HG03039 (cell line): Measurements from ENCODE around the gene ARHGAP36.

Experiments
- ATAC-seq: cut with Tn5 transposase; IDR thresholded peaks from one replicate; pipeline ENCODE4 v1.9.1; 2021; ENCODE audit warnings: mild to moderate bottlenecking, moderate library complexity; ENCODE audit not compliant: unreplicated experiment

ARHGAP36 gene

GRCh38 chrX:131058136-131058868, at the start of gene ARHGAP36:
ARHGAP36 (plus strand) TSS chrX:131058346; CDS start chrX:131081666, 23,320 bp downstream.
- no peak for ATAC-seq

GRCh38 chrX:131010186-131010585, 48.0 kb upstream of the ARHGAP36 start:
- ATAC-seq, result no peak

- ATAC-seq, result no peak
Observed at GRCh38 chrX:131025336-131025735, 32.8 kb upstream of the ARHGAP36 start.

GRCh38 chrX:131032354-131033230, 25.6 kb upstream of the ARHGAP36 start:
- ATAC-seq, result no peak

- ATAC-seq, result no peak
Observed at GRCh38 chrX:131034063-131034462, 24.1 kb upstream of the ARHGAP36 start.

GRCh38 chrX:131040781-131041180, 17.4 kb upstream of the ARHGAP36 start:
- ATAC-seq, result no peak

- ATAC-seq, result no peak
Observed at GRCh38 chrX:131041667-131042066, 16.5 kb upstream of the ARHGAP36 start.

GRCh38 chrX:131045726-131046125, 12.4 kb upstream of the ARHGAP36 start:
- ATAC-seq, result no peak

- no peak for ATAC-seq
Observed at GRCh38 chrX:131046596-131046995, 11.6 kb upstream of the ARHGAP36 start.

- ATAC-seq, result no peak
Observed at GRCh38 chrX:131047180-131047579, 11.0 kb upstream of the ARHGAP36 start.

GRCh38 chrX:131053076-131053475, 5.1 kb upstream of the ARHGAP36 start:
- ATAC-seq, result no peak

GRCh38 chrX:131054906-131055305, 3.2 kb upstream of the ARHGAP36 start:
- no peak for ATAC-seq

GRCh38 chrX:131057706-131058105, 440 bp upstream of the ARHGAP36 start:
- no peak for ATAC-seq

- no peak for ATAC-seq
Observed at GRCh38 chrX:131059246-131059645, 1.1 kb downstream of the ARHGAP36 start.

- ATAC-seq, result no peak
Observed at GRCh38 chrX:131060147-131060546, 2.0 kb downstream of the ARHGAP36 start.

GRCh38 chrX:131061306-131061705, 3.2 kb downstream of the ARHGAP36 start:
- no peak for ATAC-seq

- no peak for ATAC-seq
Observed at GRCh38 chrX:131063613-131064012, 5.5 kb downstream of the ARHGAP36 start.

GRCh38 chrX:131066237-131066636, 8.1 kb downstream of the ARHGAP36 start:
- ATAC-seq, result no peak

- no peak for ATAC-seq
Observed at GRCh38 chrX:131067216-131067615, 9.1 kb downstream of the ARHGAP36 start.

- no peak for ATAC-seq
Observed at GRCh38 chrX:131067846-131068745, 9.9 kb downstream of the ARHGAP36 start.
